ENCODE measurements around the gene UHRF1. TPM values are rescaled to one million over a fixed set of nuclear protein-coding genes. Genes with fewer than 3 reads are reported as not detected.
"Not testable (repeated sequence)": the region's sequence is repeated elsewhere in the genome, so short reads cannot be mapped to it uniquely, and the experiment has no call there.

Gene UHRF1
- total RNA-seq, 1 donor from 2014 or later, result 1.9 TPM

GRCh38 chr19:4935444-4935843 is 26.1 kb downstream of the UHRF1 start:
- no peak for DNase-seq (ENCODE audit: low spot score)

- no peak for DNase-seq (ENCODE audit: low spot score)
Observed at GRCh38 chr19:4937060-4937459, 27.8 kb downstream of the UHRF1 start.

- DNase-seq (ENCODE audit: low spot score), result not testable (repeated sequence)
Observed at GRCh38 chr19:4938461-4938860, 29.2 kb downstream of the UHRF1 start.

DNA sequence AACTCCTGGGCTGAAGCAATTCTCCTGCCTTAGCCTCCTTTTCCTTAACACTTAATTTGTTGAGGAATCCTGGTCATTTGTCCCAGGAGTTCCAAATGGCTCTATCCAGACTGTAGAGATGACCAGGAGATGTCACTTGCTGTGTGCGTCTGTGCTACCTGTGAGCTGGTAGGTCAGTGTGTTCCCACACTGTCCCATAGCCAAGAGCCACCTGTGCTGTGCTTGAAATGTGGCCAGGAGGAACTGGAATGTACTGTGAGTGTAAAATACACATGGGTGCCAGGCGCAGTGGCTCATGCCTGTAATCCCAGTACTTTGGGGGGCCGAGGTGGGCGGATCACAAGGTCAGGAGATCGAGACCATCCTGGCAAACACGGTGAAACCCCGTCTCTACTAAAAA is 30.2 kb downstream of the UHRF1 start:
- no peak for DNase-seq (ENCODE audit: low spot score)

- not testable (repeated sequence) for DNase-seq (ENCODE audit: low spot score)
Observed at GRCh38 chr19:4941638-4942169, 32.4 kb downstream of the UHRF1 start.

DNA sequence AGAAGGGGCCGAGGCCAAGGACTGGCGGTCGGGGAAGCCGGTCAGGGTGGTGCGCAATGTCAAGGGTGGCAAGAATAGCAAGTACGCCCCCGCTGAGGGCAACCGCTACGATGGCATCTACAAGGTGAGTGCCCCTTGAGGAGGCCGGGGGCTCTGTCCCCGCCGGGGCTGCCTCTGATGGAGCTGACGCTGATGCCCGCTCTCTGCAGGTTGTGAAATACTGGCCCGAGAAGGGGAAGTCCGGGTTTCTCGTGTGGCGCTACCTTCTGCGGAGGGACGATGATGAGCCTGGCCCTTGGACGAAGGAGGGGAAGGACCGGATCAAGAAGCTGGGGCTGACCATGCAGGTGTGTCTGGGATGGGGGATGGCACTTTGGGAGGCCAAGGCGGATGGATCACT is 41.3 kb downstream of the UHRF1 start:
- not testable (repeated sequence) for DNase-seq (ENCODE audit: low spot score)

- DNase-seq (ENCODE audit: low spot score), result no peak
Observed at GRCh38 chr19:4951656-4952055, 42.4 kb downstream of the UHRF1 start.

- no peak for DNase-seq (ENCODE audit: low spot score)
Observed at GRCh38 chr19:4952945-4953344, 43.6 kb downstream of the UHRF1 start.

GRCh38 chr19:4954320-4955149 is 45.2 kb downstream of the UHRF1 start:
- not testable (repeated sequence) for DNase-seq (ENCODE audit: low spot score)

DNA sequence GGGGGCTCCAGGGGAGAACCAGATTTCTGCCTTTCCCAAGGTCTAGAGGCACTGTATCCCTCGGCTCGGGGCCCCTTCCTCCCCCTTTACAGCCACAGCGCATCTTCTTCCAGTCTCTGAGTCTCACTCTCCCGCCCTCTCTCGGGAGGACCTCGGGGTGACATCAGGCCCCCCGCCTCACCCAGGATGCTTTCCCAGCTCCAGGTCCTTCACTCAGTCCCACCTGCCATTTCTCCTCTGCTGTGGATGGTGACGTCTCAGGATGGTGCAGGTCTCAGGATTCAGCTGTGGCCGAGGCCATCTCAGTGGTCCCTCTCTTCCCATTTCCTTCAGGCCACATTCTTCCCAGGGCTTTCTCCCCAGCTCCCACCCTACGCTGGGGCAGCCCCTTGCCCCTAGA is 46.0 kb downstream of the UHRF1 start:
- DNase-seq (ENCODE audit: low spot score), result no peak

DNA sequence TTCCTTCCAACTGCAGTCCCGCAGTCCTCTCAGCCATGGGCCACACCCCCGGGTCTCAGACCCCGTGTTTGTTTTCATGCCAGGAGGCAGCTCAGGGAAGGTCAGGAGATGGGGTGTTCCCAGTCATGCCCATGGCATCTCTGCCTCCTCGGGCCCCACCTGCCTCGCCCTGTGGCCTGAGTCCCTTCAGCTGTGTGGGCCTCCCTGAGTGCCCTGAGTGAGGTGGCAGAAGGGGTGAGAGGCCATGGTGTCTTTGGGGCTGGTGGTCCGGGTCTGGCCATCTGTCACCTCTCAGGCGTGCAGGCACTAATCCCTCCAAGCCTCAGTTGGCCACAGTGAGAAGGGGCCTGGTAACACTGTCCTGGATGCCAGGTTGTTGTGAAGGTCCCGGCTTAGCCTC is 48.7 kb downstream of the UHRF1 start:
- DNase-seq (ENCODE audit: low spot score), result no peak

DNA sequence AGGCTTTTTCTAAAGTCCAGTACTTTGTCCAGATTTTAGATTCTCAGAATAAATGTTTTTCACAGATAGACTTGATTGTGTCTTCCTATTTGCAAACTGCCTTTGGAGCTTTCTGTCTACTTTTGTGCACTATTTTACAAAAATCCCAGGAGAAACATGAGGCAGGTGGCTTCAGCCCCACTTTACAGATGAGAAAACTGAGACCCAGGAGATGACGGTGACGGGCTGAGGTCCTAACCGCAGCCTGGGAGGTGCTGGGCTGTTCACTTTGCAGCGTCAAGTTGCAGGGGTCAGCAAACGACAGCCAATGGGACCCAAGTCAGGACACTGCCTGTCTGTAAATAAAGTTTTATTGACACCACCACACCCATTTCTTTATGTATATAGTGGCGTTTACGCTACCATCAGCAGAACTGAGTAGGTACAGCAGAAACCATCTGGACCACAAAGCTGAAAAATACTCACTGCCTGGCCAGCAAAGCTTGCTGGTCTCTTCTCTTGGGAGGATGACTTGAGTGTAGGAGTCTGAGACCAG is 52.9 kb downstream of the UHRF1 start:
- DNase-seq (ENCODE audit: low spot score), result no peak

GRCh38 chr19:4965061-4965460 is 55.8 kb downstream of the UHRF1 start:
- no peak for DNase-seq (ENCODE audit: low spot score)

GRCh38 chr19:4966591-4966990 is 57.3 kb downstream of the UHRF1 start:
- no peak for DNase-seq (ENCODE audit: low spot score)

DNA sequence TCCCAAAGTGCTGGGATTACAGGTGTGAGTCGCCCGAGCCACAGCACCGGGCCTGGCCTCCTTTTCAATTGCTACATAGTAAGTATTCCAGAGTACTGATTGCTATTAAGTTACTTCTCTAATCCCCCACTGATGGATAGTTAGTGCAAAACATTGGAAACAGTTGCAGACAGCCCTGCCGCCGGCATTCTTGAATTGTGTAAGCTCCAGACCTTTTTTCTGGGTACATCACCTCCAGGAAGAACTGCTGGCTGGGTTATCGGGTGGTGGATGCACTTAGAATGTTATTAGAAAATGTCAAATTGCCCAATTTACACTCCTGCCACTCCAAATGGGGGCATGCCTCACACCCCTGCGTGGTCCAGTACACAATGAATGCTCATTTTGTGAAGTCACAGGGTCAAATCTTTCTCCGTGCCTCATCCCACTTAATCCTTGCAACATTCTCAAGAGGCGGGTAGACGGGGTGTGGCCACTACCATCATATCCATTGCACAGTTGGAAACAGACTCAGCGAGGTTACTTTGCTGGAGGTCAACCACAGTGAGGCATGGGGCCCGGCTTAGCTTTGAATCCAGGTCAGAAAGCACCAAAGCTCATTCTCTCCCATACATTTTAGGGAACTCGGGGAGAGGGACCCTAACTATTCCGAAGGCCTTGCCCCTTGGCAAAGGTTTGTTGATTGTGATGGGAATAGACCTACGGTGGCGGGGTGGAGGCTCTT is 58.6 kb downstream of the UHRF1 start:
- DNase-seq (ENCODE audit: low spot score), result no peak

- DNase-seq (ENCODE audit: low spot score), result peak; percentile 99
Observed at GRCh38 chr19:4968462-4969291, 59.4 kb downstream of the UHRF1 start, which contains the start of gene KDM4B. KDM4B (plus strand) TSS chr19:4969113; CDS start chr19:5032891, 63,778 bp downstream.

DNA sequence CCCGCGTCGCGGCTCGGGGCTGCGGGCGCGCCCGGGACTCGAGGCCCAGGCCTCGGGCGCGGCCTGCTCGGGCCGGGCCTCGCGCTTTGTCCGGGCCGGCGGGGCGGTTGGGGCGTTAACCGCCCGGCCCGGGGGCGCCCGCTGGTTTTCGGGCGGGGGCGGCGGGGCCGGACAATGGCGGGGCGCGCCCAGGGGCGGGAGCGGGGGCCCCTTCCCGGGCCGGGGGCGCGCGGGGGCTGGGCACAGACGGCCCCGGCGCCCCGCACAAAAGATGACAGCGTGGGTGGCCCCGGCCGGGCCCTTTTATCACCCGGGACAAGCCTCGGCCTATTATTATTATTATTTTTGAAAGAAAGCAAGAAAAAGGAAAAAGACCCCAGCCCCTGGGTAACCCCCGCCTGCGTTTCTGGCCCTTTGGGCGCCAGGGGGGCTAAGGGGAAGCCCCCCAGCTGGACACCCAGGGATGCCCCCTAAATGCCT is 60.0 kb downstream of the UHRF1 start:
- DNase-seq (ENCODE audit: low spot score), result no peak

DNA sequence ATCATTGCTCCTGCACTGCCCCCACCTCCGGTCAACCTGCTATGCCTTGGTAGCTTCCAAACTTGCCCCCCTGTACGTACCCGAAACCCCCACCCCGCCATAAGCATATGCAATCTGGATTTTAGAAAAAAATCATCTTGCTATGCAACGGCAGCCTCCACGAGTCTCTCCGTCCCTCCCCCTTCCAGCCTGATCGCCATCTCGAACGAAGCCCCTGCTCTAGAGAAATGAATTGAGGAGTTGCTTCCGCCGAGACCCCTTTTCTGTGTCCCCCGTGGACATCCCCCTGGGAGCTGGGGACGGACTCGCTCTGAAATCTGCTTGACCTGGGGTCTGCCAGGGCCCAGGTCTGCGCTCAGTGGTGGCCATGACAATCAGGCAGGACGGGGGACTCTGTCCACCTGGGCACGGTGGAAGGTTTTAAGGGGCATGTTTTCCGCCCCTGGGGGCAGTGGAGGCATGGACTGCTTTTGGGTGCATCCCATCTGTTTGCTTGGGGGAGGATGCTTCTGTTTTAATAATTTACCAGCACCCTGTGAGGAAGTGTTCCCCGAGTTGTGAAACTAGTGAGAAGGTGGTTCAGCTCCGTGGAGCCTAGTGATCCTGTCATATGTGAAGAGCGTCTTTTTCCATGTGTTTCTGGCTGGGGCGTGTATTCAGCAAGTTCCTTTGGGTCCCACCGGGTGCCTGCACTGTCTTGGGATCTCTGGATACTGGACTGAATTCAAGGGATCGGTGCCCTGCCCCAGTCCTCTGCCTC is 60.7 kb downstream of the UHRF1 start:
- DNase-seq (ENCODE audit: low spot score), result no peak

DNA sequence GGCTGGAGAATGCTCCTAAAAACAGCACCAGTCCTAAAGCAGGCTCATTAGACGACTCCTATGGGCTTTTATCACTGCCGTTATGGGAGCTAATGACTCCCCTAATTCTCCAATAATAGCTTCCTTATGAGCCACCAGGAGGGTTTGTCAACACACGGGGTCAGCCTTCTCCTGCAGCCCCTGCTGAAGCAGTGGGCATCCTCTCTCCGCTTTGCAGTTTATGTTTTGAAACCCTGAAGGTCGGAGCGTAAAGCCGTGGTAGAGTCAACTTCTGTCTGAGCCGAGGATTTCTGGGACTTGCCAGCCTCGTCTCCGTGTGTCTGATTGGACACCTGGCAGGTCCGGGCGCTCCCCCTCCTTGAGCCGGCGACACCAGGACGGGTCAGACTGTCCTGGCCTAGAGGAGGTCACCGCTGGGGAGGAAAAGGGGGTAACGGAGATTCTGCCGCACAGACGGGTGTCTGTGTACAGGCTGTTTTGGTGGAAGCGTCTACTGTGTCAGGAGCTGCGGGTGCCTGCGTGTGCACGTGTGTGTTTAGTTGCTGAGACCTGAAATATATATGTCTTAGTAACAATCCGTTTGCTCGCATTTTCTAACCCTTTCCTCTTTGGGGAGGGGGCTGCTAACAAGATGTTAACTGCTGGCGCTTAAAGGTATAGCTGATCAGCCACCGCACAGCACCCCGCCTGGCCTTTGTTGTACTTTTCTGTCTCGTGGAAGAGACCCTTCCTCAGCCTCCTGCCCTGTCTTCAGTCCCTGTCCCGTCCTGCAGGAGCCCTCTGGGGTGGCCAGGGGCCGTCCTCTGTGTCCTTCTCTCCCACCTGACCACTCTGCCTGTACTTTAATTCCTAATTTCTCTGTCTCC is 61.5 kb downstream of the UHRF1 start:
- no peak for DNase-seq (ENCODE audit: low spot score)

DNA sequence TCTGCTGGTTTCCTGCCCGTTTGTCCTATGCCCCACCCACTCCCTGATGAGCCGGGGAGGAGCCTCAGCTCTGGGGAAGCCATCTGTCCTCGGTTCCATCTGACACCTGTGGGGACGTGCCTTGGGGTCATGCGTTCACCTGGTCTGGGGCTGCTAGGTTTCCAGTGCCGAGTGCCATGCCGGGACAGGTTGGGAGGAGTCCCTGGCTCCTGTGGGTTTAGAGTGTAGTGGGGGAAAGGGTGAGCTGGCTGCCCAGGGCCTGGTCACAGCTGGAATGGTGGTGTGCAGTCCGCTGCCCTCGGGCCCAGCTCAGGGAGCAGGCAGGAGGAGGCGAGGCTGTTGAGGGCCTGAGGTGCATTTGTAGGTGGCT is 62.1 kb downstream of the UHRF1 start:
- DNase-seq (ENCODE audit: low spot score), result no peak

Data from ureter (tissue), 1 donor.